Measurements from ENCODE around the gene PVR.

DNA sequence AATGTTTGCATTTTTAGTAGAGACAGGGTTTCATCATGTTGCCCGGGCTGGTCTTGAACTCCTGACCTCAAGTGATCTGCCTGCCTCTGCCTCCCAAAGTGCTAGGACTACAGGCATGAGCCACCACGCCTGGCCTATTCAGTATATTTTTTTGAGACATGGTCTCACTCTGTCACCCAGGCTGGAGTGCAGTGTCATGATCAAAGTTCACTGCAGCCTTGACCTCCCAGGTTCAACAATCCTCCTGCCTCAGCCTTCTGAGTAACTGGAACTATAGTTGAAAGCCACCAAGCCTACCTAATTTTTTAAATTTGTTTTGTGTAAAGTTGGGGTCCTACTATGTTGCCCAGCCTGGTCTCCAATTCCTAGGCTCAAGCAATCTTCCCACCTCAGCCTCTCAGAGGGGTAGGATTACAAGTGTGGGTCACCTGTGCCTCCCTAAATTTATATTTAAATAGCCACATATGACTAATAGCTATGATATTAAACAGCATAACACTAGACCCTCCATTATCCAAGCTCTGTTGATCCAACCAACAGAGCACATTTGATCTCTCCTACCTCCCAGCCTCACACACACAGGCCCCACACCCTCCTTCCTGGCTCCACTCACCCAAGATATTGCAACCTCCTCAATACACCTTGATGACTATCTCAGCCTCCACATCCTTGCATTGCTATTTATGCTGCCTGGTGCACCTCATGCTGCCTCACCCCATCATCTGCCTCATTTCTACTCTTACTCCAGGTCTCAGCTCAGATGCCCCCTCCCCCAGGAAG, 25.5 kb downstream of the PVR start:
- TF ChIP-seq, protein P1, sequence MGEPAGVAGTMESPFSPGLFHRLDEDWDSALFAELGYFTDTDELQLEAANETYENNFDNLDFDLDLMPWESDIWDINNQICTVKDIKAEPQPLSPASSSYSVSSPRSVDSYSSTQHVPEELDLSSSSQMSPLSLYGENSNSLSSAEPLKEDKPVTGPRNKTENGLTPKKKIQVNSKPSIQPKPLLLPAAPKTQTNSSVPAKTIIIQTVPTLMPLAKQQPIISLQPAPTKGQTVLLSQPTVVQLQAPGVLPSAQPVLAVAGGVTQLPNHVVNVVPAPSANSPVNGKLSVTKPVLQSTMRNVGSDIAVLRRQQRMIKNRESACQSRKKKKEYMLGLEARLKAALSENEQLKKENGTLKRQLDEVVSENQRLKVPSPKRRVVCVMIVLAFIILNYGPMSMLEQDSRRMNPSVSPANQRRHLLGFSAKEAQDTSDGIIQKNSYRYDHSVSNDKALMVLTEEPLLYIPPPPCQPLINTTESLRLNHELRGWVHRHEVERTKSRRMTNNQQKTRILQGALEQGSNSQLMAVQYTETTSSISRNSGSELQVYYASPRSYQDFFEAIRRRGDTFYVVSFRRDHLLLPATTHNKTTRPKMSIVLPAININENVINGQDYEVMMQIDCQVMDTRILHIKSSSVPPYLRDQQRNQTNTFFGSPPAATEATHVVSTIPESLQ (CRISPR knock-in tag; IDR thresholded peaks at IDR 0.05) = no peak
- TF ChIP-seq, protein P2, sequence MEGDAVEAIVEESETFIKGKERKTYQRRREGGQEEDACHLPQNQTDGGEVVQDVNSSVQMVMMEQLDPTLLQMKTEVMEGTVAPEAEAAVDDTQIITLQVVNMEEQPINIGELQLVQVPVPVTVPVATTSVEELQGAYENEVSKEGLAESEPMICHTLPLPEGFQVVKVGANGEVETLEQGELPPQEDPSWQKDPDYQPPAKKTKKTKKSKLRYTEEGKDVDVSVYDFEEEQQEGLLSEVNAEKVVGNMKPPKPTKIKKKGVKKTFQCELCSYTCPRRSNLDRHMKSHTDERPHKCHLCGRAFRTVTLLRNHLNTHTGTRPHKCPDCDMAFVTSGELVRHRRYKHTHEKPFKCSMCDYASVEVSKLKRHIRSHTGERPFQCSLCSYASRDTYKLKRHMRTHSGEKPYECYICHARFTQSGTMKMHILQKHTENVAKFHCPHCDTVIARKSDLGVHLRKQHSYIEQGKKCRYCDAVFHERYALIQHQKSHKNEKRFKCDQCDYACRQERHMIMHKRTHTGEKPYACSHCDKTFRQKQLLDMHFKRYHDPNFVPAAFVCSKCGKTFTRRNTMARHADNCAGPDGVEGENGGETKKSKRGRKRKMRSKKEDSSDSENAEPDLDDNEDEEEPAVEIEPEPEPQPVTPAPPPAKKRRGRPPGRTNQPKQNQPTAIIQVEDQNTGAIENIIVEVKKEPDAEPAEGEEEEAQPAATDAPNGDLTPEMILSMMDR (IDR thresholded peaks at IDR 0.05) = no peak
